Left hindlimb (tissue), 1 donor: ENCODE measurements around the gene CRYGN.

ENCODE experiments used
- DNase-seq: peaks from one replicate; pipeline ENCODE4 v3.0.0-alpha.2; 2018

The CRYGN gene

GRCh38 chr7:151439855-151440798 is at the start of gene CRYGN:
Gene CRYGN, minus strand, starts transcription at chr7:151440141. Its CDS starts 224 bp downstream, at chr7:151439917.
- peak; percentile 36 for DNase-seq

DNA sequence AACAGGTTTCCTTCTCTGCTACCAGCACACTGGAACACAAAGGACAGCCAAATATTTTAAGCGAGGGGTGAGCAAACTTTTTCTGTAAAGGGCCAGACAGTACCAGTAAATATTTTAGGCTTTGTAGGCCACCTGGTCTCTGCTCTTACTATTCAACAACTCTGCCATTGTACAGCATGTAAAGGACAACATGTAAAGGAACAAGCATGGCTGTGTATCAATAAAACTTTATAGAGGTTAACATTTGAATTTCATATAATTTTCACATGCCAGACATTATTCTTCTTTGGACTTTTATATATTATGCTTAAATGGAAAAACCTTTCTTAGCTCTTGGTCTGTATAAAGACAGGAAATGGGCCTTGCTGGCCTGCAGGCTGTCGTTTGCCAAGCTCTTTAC is 49.6 kb upstream of the CRYGN start:
- no peak for DNase-seq

DNA sequence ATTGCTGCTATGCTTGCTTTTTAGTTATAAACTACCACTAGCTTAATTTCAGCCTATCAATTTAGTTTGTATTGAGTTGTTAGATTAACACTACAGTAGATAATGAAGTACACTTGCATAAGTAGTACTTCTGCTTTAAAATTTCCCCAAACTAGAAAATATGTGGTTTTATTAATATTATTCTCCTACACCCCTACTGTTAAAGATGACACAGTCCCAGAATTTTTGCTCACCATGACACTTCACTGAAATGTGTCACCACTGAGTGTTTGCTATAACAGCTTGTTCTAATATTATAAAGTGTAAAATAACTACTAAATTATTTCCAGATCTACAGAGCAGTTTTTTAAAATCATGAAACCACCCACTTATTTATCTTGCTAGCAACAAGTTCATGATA is 48.2 kb upstream of the CRYGN start:
- no peak for DNase-seq

DNA sequence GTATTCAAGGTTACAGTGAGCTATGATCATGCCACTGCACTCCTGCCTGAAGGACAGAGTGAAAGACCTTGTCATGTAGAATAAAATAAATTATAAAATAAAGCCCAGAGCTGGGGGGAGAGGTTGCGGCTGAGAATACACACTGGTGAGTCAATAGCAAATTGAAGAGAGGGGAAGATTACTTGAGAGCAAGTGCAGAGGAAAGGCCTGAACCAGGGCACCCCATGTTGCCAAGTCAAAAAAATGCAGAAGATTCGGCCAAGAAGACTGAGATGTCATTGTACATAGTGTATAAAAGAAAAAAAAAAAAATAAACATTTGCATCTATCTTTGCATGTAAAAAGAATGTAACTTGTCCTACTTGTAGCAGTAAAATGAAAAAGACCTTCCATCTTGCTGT is 47.3 kb upstream of the CRYGN start:
- no peak for DNase-seq

DNA sequence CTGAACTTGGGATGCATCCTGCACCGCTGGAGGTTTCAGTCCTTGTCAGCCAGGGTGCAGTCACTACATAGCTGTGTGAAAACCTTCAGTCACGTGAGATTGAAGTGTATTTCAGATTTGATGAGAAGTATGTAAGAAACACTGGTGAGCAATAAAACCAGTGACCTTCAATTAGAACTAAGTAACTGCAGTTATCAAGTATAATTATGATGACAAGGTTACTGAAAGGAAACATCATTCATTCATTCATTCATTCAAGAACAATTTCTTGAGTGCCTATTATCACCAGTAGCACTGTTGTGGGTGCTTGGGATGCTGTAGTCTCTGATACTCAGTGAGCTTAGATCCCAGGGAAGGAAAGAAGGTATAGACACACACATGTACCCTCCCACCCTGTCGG is 46.1 kb upstream of the CRYGN start:
- DNase-seq: no peak

GRCh38 chr7:151484971-151485707 is 45.2 kb upstream of the CRYGN start:
- no peak for DNase-seq

DNA sequence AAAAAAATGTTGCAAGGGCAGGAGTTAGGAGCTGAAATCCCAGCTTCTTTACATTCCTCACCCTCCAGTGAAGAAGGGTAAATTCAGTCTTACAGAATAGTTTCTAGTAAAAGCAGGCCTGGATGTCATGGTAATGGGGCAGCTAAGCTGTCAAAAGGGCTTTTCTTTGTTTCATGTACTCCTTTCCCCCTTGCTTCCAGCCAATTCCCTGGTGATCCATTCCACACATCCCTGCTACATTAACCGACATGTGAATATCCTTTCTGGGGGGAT is 43.7 kb upstream of the CRYGN start:
- DNase-seq: no peak

GRCh38 chr7:151482883-151483710 is 43.2 kb upstream of the CRYGN start:
- DNase-seq: no peak

DNA sequence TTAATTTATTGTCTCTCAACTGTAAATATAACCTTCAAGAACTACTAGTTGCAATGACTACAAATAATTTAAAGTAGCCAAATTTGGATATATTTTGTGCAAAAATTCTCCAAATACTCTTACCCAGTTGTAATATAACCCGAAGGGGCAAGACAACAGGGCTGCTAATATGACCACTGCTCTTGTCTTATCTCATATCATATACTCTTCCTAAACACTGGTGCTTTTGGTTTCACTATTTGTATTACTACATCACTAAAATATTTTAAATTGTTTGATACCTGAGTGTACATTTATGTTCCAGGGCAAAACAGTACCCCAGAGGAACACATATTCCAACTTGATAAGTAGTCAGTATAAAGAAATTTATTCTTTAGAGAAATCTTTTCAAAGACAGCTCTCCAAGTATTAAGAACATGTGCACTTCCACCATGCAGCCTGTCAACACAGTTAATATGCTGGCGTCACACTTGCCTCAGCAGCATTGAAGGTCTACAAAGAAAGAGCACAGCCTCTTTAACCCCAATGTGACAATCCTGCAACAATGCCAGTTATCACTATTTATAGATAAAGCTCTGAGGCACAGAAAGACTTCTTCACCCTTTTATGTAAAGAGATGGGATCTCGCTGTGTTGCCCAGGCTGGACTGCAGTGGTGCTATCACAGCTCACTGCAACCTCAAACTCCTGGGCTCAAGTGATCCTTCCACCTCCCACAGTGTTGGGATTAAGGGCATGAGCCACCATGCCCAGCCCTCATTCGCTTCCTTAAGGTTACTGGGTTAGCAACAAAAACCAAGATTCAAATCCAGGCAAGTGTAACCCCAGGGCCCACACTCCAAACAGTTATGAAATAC is 41.9 kb upstream of the CRYGN start:
- DNase-seq: no peak

DNA sequence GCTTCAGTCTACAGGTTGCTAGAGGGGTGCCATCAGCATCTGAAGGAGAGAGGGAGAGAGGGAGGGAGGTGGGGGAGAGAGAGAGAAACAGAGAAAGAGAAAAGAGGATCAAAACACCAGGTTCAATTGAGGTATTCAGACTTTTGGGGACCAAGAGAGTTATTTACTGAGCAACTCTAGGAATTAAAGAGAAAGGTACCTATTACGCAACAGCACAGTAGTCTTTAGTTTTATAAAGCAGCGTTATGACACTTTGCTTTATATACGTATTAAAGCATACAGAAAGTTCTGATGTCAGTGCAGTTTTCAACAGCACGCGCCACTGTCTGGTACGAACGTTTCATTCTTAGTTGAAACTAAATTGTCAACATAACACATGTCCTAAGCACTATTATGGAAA is 37.9 kb upstream of the CRYGN start:
- no peak for DNase-seq

DNA sequence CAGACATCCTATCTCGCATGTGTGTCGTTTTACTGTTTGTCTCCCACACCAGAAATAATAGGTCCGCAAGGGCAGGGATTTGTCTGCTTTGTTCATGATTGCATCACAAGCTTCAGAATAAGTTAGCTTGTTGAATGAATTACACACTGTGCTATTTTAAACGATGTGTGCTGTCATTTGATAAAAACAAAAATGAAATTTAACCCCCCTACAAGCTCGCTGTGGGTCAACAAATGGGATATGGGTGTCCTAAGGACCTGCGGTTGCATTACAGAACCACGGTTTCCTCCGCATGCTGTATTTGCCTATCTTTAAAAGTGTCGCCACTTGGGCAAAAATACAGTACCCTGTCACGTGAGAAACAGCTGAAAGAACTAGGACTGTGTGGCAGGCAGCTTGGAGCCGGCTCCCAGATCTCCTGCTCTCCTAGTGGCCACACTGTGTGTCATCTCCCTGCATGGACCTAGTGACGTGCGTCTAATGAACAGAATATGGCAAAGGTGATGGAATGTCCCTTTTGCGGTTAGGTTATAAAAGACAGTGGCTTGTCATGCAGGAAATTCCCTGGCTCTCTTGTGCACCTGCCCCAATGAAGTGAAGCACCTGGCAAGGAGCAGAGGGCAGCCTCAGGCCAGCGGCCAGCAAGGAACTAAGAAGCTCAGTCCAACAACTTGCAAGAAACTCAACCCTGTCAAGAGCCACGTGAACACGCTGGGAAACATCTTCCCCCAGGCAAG is 32.9 kb upstream of the CRYGN start:
- no peak for DNase-seq

DNA sequence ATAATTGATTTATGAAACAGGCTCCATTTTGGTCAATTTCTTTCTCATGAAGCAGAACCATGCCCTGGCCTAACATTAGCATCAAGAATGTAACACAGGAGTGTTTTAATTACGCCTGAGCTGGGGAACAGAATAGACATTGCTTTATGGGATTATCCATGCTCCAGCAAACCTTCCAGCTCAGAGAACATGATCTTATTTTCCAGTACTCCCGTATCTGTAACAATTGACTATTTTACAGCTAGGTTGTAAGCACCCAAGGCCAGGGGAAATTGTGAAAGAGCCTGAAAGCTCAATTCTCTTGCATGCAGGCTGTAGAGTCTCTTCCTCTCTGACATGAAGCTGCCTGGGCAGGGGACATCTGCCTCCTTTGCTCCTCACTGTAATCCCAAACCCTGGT is 30.8 kb upstream of the CRYGN start:
- no peak for DNase-seq

DNA sequence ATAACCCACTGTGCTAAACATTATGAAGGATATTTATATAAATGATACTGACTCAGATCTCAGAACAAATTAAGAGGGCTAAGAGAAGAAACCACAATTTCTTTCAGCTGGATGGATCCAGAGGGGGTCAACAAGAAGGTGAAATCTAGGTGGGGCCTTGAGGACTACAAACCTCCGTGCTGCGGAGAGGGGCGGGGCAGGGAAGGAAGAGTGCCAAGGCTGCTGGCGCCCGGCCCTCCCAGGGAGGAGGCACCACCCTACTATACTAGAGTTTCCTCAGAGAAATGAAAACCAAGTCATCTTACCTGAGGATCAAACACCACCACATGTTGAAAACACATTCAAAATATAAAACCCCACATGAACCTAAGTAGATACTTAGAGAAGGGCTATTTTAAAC is 29.3 kb upstream of the CRYGN start:
- DNase-seq: no peak

DNA sequence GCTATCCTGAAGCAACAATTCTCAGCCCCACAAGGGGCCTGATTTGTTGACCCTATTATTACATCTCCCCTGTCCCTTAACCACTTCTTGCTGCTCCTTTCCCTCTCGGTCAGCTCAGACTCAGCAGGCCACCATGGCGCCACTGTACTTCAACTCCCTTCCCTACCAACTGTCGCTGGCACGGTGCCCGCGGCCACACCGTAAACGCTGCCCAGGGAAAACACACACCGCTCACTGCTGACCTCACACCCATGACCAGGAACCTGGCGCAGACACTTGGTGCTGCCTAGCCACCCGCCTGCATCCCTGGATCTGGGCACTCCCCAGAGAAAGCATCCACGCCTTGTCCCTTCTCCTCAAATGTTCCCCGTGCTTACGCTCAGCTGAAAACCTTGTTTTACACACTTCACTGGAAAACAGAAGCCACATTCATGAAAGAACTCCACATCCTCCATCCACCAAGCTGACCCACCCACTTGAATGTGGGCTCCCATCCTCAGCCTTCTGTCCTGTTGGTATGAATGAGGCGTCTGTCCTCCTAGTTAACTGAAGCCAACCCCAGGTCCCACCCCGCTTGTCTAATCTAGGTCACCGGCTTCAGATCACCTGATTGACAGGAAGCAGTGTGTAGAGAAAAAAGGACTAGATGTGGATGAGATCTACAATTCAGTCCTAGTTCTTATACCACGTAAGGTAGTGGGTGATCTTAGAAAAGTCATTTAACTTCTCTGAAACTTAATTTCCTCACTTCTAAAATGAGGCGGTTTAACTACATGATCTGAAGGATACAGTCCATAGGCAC is 28.5 kb upstream of the CRYGN start:
- DNase-seq: peak; percentile 71

DNA sequence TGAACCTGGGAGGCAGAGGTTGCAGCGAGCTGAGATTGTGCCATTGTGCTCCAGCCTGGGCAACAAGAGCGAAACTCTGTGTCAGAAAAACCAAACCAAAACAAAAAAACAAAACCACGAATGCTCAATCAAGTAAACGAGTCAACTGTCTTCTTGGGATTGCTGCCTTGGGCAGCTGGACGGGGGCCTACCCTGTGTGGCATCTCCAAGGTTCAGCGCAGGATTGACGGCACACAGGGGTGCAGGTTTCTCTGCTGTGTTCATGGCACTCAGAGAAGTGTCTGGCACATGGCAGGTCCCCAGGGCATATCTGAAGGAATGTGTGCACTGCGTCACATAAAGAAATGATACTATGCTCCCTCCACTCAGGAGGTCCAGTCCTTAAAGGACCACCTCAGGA is 25.2 kb upstream of the CRYGN start:
- DNase-seq: no peak

GRCh38 chr7:151462306-151462779 is 22.4 kb upstream of the CRYGN start:
- no peak for DNase-seq

DNA sequence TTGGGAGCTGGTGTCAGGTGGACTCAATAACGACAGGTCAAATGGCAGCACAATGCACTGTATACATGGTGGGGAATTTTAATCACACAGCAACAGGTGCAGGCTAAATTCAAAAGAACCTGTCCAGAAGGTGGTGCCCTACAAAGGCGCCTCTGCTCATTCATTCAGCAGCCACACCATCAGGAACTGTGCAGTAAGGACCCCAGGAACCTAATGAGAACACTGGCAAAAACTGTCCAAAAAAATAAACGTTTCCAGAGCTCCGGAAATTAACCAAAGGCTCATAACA is 21.9 kb upstream of the CRYGN start:
- no peak for DNase-seq

DNA sequence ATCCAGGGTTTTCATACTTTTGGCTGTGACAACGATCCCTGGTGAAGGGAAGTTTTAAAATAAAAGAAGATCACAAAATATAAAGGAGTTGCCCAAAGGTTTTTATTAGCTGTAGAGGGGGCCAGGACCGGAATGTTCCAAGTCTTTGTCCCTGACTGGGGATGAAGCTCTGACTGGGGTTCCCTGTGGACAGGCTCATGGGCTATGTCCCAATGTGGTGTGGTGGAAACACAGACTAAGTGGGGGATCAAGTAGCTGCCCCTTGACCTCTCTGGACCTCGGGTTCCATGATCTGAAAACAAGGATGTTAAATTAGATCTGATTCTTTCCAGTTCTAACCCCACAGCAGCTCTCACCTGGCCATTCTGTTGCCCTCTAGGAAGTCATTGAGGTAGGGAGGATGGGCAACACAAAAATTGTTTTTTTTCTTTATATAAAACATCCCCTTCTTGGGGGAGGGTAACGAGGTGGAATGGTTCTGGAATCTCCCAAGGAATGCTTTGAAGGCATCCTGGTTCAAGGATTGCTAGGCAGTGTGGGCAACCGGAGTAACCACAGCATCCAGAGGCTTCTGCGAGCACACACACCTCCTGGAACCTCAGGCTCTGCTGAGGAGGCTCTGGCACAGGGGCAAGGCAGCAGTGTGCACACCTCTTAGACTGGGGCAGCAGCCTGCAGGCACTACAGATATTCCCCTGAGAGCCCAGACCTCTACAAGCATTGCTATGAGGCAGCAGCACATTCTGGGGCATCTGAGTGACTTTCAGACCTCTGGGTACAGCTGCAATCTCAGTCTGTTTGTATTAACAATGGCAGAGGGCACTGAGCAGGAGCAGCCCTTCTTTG is 21.4 kb upstream of the CRYGN start:
- DNase-seq: no peak

GRCh38 chr7:151460474-151460855 is 20.5 kb upstream of the CRYGN start:
- no peak for DNase-seq
